ENCODE measurements around the gene CMIP.
A peak's percentile ranks its signal among the peaks of the same experiment; 100 is the strongest.

The CMIP gene

GRCh38 chr16:81586977-81587625 lies 142.5 kb downstream of the CMIP start:
- no peak for DNase-seq (ENCODE audit: low spot score)

- DNase-seq (ENCODE audit: low spot score) = no peak
Observed at GRCh38 chr16:81587626-81588160, 143.1 kb downstream of the CMIP start.

GRCh38 chr16:81588326-81589081 lies 143.9 kb downstream of the CMIP start:
- no peak for DNase-seq (ENCODE audit: low spot score)

GRCh38 chr16:81589975-81590650 lies 145.5 kb downstream of the CMIP start:
- no peak for DNase-seq (ENCODE audit: low spot score)

- no peak for DNase-seq (ENCODE audit: low spot score)
Observed at GRCh38 chr16:81590714-81591544, 146.3 kb downstream of the CMIP start.

GRCh38 chr16:81591545-81591870 lies 146.9 kb downstream of the CMIP start:
- no peak for DNase-seq (ENCODE audit: low spot score)

- DNase-seq (ENCODE audit: low spot score) = no peak
Observed at GRCh38 chr16:81592353-81592866, 147.8 kb downstream of the CMIP start.

- DNase-seq (ENCODE audit: low spot score) = no peak
Observed at GRCh38 chr16:81593481-81593880, 148.9 kb downstream of the CMIP start.

GRCh38 chr16:81595629-81596292 lies 151.2 kb downstream of the CMIP start:
- DNase-seq (ENCODE audit: low spot score) = no peak

GRCh38 chr16:81597079-81597658 lies 152.6 kb downstream of the CMIP start:
- DNase-seq (ENCODE audit: low spot score) = no peak

GRCh38 chr16:81598083-81598482 lies 153.5 kb downstream of the CMIP start:
- no peak for DNase-seq (ENCODE audit: low spot score)

- no peak for DNase-seq (ENCODE audit: low spot score)
Observed at GRCh38 chr16:81599034-81599744, 154.6 kb downstream of the CMIP start.

- DNase-seq (ENCODE audit: low spot score) = peak; percentile 22
Observed at GRCh38 chr16:81600275-81600674, 155.7 kb downstream of the CMIP start.

- no peak for DNase-seq (ENCODE audit: low spot score)
Observed at GRCh38 chr16:81601008-81601428, 156.4 kb downstream of the CMIP start.

- no peak for DNase-seq (ENCODE audit: low spot score)
Observed at GRCh38 chr16:81601601-81602255, 157.1 kb downstream of the CMIP start.

GRCh38 chr16:81602256-81602776 lies 157.7 kb downstream of the CMIP start:
- DNase-seq (ENCODE audit: low spot score) = no peak

GRCh38 chr16:81602792-81603191 lies 158.2 kb downstream of the CMIP start:
- DNase-seq (ENCODE audit: low spot score) = no peak

- no peak for DNase-seq (ENCODE audit: low spot score)
Observed at GRCh38 chr16:81604960-81605383, 160.4 kb downstream of the CMIP start.

- DNase-seq (ENCODE audit: low spot score) = no peak
Observed at GRCh38 chr16:81606039-81606438, 161.4 kb downstream of the CMIP start.

All from RKO (cell line).